ENCODE data around the gene SERGEF.

The SERGEF gene

GRCh38 chr11:17812091-17812864 is 200.6 kb downstream of the SERGEF start:
- no peak for DNase-seq (ENCODE audit: low read depth)

DNA sequence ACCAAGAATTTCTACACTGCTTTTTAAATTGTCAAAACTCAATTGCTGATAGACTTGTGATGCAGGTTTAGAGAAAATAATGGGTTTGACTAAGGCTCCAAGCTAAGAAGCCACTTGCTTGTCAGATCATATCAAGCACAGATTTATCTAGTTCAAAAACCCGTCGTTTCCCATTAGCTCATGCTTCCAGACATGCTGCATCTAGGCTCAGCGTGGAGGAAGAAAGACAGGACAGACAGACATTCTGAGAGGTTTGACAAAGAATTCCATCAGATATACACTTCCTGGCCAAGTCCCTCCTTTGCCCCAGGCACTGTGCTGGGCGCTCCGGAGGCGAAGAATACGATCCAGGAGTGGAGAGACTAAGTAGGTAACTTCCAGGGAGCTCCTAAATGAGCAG is 201.5 kb downstream of the SERGEF start:
- DNase-seq (ENCODE audit: low read depth), result no peak

DNA sequence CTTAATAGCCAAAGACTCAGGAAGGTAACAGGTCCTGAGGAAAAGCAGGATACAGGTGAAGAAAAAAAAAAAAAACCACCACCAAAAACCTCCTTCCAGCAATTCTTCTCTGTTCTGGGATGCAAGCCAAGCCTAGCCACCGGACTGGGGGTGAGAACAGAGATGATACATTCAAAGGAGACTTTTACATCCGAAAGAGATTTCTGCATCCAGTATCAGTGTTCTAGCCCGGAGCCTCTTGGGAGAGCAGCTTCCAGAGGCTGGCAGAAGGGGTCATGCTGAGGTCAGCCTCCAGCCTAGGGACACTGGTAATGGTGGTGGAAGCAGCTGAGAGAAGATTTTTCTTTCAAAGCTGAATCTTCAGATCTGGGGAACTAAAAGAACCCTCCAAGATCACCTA is 202.1 kb downstream of the SERGEF start:
- DNase-seq (ENCODE audit: low read depth), result peak; percentile 71

DNA sequence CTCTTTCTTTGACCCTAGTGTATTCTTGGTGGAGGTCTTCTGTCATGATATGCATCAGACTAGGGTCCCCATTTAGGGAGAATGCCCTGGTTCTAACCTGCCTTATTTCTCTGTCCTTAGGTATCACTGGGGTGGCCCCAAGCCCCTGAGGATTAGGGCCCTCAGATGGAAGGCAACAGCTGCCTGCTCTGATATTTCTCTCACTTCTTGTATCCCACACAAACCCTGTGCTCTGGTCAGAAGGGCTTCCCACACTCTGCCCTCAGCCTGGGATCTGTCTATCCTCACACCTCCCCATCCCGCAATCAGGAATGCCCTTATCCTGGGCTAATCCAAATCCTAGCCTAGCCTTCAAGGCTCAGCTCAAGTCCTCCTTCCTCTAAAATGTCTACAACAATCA is 202.8 kb downstream of the SERGEF start:
- DNase-seq (ENCODE audit: low read depth), result no peak

DNA sequence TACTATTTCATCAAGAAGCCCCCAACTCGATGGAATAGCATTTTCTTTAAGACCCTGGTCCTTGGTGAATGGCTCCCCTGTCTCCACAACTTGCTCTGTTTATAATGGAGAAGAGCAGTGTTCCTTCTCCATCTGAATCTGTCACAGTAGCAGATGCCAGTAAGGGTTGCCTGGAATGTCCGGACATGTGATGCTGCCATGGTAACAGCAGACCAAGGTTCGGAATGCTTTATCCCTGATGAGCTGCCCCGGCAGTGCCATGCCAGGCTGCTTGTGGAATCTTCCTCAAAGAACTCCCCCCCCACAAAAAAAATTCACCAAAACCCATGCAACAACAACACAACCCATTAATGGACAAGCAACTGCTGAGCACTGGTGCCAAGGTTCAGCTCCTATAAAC is 205.8 kb downstream of the SERGEF start:
- DNase-seq (ENCODE audit: low read depth), result no peak

GRCh38 chr11:17805873-17806272 is 207.0 kb downstream of the SERGEF start:
- DNase-seq (ENCODE audit: low read depth), result no peak

DNA sequence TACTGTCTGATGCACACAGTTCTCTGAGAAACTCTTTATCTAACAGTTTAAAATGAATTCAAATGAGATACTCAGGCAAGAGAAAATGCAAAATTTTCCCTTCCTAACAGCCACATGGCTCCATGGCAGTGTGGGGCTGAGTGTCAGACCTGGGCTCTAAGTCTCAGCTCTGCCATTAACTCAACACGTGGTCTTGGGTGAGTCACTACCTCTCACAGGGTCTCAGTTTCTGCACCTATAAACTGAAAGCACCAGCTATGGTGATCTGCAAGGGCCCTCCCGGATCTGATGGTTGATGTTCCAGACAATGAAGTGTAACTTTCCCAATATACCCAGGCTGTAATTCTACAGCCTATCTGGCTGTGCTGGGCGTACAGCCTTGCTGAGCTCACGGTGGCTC is 207.8 kb downstream of the SERGEF start:
- DNase-seq (ENCODE audit: low read depth), result no peak

DNA sequence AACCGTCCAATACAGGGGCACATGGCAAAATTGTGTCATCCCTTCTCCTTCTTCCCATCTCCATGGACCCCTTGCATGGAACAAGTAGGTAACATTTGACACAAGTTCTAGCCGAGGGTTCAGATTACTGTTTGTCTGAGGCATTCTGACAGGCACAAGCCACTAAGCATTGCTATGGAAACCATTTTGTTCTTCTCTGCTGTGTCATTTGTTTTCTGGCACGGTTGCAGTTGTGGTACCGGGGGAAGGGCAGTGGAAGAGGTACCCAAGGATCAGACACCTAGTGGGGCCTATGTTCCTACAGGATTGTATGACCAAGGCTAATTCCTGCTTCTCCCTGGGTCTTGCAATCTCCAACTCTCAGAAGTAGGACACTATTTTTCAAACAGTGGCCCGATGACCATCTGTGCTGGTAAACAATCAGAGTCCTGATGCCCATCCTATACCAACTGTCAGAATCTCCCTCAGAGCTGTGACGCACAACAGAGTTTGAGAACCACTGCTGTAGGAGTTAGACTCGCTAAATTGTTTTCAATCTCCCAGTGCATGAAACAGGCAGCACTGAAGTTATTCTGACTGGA is 209.0 kb downstream of the SERGEF start:
- DNase-seq (ENCODE audit: low read depth), result no peak

- no peak for DNase-seq (ENCODE audit: low read depth)
Observed at GRCh38 chr11:17802491-17802890, 210.4 kb downstream of the SERGEF start.

- no peak for DNase-seq (ENCODE audit: low read depth)
Observed at GRCh38 chr11:17801166-17801565, 211.7 kb downstream of the SERGEF start.

GRCh38 chr11:17799147-17799546 is 213.7 kb downstream of the SERGEF start:
- DNase-seq (ENCODE audit: low read depth), result no peak

DNA sequence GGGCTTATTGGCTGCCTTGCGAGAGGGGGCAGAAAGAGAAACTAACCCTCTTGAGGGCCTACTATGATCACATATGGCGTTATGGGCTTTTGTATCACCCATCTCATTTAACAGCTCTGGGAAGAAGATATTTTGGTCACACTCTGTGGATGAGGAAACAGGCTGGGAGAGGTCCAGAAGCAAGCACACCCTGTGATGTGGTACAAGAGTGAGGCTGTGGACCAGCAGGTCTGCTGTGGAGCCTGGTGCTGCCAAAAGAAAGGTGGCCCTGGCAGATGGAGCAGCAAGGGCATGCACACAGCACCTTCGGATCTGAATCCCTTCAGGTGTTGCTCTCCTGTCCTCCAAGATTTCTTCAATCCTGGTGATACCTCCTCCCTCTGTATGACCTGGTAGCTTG is 214.1 kb downstream of the SERGEF start:
- DNase-seq (ENCODE audit: low read depth), result no peak

DNA sequence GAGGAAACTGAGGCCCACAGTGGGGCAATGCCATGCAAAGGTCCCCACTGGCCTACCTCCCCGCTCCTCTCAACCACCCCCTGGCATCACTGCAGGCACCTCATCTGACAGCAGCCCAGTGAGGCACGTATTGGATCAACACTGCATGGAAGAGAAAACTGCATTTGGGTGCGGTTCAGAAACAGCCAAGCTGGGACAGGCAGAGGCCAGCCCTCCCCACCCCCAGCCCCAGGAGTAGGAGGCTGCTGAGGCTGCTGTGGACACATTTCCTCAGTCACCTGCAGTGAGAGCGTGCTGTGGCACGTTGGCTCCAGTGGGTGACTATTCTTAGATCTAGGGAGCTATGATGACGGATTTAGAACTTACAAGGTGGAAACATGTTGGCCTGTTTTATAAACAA is 214.6 kb downstream of the SERGEF start:
- DNase-seq (ENCODE audit: low read depth), result no peak

DNA sequence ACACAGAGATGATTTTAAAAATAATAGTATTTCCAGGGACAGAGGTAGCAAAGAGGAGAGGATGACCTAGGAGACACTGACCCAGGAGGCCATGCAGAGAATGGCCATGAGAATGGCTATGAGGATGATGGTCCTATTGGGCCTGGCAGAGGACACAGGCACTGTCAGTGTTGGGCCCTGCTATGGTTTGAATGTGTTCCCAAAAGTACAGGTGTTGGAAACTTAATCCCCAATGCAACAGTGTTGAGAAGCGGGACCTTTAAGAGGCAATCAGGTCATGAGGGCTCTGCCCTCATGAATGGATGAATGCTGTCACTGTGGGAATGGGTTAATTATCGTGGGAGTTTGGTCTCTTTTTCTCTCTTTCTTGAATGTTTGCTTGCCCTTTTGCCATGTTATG is 216.7 kb downstream of the SERGEF start:
- DNase-seq (ENCODE audit: low read depth), result no peak

GRCh38 chr11:17794981-17795380 is 217.9 kb downstream of the SERGEF start:
- DNase-seq (ENCODE audit: low read depth), result no peak

- no peak for DNase-seq (ENCODE audit: low read depth)
Observed at GRCh38 chr11:17793642-17794170, 219.1 kb downstream of the SERGEF start.

DNA sequence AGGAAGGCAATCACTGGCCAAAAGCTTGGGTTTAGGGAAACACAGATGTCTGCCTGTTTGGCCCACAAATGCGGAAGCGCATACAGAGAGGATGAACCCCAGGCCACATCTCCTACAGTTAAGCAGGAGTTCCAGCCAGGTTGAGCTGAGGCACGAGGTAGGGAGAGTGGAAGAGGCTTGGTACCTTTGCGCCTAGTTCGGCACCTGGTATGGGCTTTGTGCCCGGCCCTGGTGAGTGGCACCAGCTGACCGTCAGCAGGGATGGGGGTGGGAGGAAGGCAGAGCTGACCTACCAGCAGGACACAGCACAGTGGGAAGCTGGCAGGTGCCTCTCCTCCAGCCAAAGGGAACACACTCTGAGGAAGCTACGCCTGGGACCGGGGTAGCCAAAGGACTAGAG is 220.7 kb downstream of the SERGEF start:
- DNase-seq (ENCODE audit: low read depth), result no peak

- DNase-seq (ENCODE audit: low read depth), result peak; percentile 42
Observed at GRCh38 chr11:17791144-17791543, 221.7 kb downstream of the SERGEF start.

- DNase-seq (ENCODE audit: low read depth), result peak; percentile 93
Observed at GRCh38 chr11:17790453-17790852, 222.4 kb downstream of the SERGEF start.

- DNase-seq (ENCODE audit: low read depth), result no peak
Observed at GRCh38 chr11:17788084-17788483, 224.8 kb downstream of the SERGEF start.

GRCh38 chr11:17786824-17787525 is 225.9 kb downstream of the SERGEF start:
- DNase-seq (ENCODE audit: low read depth), result peak; percentile 91

DNA sequence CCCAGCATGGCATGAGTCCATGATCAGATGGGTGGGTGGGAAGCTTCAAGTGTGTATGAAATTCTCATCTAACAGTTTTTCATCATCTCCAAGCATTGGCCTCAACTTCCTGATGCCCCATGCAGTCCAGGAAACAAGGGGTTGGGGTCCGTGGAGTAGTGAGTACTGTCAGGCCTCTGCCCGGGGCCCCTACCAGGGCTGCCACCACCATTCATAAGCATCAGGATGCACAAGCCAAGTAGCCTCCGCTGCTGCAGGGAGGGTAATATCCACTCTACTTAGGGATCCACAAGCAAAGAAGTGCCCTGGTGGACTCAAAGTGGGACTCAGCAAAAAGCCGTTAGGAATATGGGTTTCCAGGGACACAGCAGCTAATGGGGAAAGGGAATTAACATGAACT is 229.0 kb downstream of the SERGEF start:
- DNase-seq (ENCODE audit: low read depth), result no peak
